Measurements from ENCODE around the gene ARHGEF3.

ARHGEF3 gene, protein sequence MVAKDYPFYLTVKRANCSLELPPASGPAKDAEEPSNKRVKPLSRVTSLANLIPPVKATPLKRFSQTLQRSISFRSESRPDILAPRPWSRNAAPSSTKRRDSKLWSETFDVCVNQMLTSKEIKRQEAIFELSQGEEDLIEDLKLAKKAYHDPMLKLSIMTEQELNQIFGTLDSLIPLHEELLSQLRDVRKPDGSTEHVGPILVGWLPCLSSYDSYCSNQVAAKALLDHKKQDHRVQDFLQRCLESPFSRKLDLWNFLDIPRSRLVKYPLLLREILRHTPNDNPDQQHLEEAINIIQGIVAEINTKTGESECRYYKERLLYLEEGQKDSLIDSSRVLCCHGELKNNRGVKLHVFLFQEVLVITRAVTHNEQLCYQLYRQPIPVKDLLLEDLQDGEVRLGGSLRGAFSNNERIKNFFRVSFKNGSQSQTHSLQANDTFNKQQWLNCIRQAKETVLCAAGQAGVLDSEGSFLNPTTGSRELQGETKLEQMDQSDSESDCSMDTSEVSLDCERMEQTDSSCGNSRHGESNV

DNA sequence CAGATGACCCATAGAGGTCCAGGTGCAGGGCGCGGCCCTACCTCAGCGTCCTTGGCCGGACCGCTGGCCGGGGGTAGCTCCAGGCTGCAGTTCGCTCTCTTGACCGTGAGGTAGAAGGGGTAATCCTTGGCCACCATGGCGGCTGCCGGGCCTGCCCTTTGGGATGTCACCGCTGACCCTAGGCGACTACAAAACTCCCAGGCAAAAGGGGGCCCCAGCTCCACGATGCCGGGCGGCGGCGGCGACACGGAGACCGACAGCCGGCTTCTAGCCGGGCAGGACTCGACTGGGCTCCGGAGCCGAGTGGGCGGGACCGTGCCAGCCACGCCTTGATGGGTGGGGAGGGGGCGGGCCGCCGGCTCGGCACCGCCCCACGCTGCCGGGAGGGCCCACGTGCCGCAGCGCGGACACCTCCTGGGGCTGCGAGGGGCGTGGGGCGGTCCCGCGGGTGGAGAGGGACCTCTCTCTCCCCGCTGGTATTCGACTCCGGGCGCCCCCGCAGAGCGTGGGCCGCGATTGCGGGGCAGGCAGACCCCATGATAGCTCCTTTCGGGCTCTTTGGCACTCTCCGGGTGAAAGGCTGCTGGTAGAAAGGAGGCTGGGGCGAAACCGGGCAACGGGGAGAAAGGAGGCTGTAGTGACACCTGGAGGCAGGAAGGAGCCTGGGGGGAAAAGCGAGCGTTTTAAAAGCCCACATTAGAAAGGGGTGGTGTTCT is at the start of gene ARHGEF3:
Gene ARHGEF3 (minus strand): TSS at position 288 of the 716 bp plus-strand sequence. CDS start 151 bp downstream, at position 137.
- no peaks in the 10 kb centered on the region for H3K27me3 Mint-ChIP-seq
- no peaks in the 10 kb centered on the region for H3K9me3 Mint-ChIP-seq
- H3K4me1 Mint-ChIP-seq = peaks cover 44% of the 10 kb centered on the region

DNA sequence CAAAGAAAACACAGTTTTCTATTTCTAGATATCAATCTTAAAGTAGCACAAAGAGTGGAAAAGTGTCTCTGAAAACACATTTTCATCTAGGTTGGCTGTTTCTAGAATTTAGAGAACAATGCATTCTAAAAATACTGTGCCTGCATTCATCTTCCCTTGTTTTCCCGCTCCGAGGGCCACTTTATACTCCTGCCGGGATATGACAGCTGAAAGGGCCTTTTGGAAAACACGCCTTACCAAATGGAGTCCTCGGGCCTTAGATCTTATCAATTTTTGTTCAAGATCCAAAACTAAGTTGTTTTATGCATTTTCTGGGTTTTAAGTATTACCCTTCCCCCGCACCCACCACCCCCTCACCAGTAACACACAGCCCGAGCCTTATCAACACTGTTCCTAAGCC is 47.9 kb upstream of the ARHGEF3 start:
- no peak overlapping the region for H3K4me3 Mint-ChIP-seq
- peaks cover 24% of the 10 kb centered on the region for H3K4me1 Mint-ChIP-seq
- ATAC-seq (no peak), DNase-seq (no peak)
- H3K9me3 Mint-ChIP-seq = no peaks in the 10 kb centered on the region
- H3K27ac Mint-ChIP-seq = no peak overlapping the region
- peaks cover 7% of the 10 kb centered on the region for H3K36me3 Mint-ChIP-seq (ENCODE audit: low read depth)
- H3K27me3 Mint-ChIP-seq = no peaks in the 10 kb centered on the region

More for the DNA sequence above, at the start of gene ARHGEF3:
- ATAC-seq (peak; percentile 83), DNase-seq (peak; percentile 89)
- H3K4me3 Mint-ChIP-seq = peak within 1 kb of the TSS; percentile 99
- peak within 1 kb of the TSS; percentile 92 for H3K27ac Mint-ChIP-seq
- H3K36me3 Mint-ChIP-seq (ENCODE audit: low read depth) = peaks cover 14% of the 10 kb centered on the region

DNA sequence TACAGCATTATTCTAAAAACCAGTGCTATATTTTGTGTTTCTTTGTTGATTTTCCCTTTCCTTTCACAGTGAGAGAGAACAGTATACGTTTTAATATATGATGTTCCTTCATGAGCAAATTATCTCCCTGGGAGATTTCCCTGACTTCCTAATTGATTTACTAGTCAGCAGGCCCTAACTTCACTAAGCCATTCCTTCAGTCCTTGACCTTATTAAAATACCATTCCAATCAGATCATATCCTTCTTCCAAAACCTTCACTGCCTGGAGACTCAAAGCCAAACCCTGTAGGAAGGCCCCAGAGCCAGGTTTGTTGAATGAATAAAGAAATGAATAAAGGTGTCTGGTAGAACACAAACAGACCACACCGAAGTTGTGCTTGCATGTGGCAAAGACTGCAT is 43.8 kb upstream of the ARHGEF3 start:
- DNase-seq (no peak), ATAC-seq (no peak)
- no peak overlapping the region for H3K4me3 Mint-ChIP-seq
- H3K27me3 Mint-ChIP-seq = no peaks in the 10 kb centered on the region
- H3K9me3 Mint-ChIP-seq = no peaks in the 10 kb centered on the region
- H3K36me3 Mint-ChIP-seq (ENCODE audit: low read depth) = peaks cover 8% of the 10 kb centered on the region
- peaks cover 8% of the 10 kb centered on the region for H3K4me1 Mint-ChIP-seq
- no peak overlapping the region for H3K27ac Mint-ChIP-seq

DNA sequence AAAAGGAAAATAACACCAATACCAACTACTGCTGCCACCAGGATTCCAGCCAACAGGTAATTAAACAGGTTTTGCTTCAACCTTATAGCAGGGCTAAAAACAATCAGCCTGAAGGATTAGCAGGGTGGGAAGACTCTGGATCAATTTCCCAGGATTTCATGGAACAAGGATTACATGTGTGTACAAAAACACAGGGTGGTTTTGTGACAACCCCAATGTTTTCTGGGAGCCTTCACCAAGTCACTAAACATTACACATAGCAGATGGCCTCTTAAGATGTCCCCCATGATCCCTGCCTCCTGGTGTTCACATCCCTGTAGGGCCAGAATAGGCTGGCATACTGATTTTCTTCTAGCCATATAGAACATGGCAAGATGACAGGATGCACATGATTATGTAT is 42.8 kb upstream of the ARHGEF3 start:
- no peak overlapping the region for H3K27ac Mint-ChIP-seq
- no peaks in the 10 kb centered on the region for H3K9me3 Mint-ChIP-seq
- H3K36me3 Mint-ChIP-seq (ENCODE audit: low read depth) = peaks cover 8% of the 10 kb centered on the region
- H3K27me3 Mint-ChIP-seq = no peaks in the 10 kb centered on the region
- DNase-seq (no peak), ATAC-seq (no peak)
- peaks cover 8% of the 10 kb centered on the region for H3K4me1 Mint-ChIP-seq
- H3K4me3 Mint-ChIP-seq = no peak overlapping the region

DNA sequence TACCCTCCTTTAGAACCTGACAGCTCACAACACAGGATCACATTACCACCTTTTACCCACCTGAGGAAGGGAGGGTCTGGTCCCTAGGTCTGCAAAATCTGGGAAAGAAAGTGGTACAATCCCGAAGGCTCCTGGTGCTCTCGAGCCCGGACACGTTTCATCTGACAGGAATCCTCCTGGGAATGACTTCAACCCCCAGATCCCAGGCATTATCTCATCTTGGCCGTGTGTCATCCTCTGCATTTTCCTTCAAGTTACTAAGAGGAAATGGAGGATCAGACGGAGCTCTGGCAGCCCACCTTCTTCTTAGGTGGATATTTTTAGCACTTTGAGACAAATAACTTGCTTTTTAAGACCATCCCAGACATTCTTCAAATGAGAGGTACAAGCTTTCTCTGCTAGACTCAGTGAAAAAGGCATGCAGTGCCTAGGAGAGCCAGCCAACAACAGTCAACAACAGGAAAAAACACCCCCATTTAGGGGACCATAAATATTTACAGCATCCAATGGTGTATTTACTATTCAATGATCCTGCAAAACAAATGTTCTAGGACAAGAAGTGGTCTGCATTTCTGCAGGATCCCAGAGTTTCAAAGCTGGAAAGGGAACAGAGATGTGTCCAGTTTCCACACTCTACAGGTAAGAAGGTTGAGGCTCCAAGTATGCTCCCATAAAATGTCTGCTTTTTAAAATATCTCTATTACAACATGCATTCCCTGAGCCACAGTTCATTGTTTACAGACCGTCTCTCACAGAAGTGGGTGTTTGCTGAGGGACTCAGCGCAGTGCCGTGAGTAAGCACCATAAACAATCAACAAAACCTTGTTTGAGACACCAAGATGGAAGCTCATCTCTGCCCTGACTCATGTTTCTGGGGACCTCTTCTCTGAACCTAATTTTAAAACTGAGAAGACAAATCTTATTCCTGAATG is 38.3 kb upstream of the ARHGEF3 start:
- DNase-seq = no peak
- no peak for ATAC-seq
- Mint-ChIP-seq H3K27ac (no peak overlapping the region), H3K4me1 (peaks cover 24% of the 10 kb centered on the region), H3K9me3 (no peaks in the 10 kb centered on the region), H3K27me3 (no peaks in the 10 kb centered on the region), H3K4me3 (no peak overlapping the region), H3K36me3 (ENCODE audit: low read depth) (peaks cover 8% of the 10 kb centered on the region)

DNA sequence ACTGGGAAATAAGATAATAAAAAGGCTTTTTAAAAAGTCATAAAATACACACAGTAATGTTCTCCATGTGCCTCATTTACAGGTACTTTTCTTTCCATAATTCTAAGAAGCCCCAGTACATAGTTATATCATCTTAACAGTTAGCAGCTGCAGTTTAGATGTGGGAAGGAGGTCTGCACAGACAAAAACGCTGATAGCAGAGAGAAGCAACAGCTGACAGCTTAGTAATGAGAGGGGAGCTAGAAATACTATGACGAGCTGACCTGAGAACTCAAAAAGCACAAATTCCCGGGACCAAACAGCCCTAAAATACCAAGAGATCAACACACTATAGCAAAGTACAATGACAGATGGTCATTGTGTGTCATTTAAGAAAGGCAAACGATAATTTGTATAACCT is 36.7 kb upstream of the ARHGEF3 start:
- no peaks in the 10 kb centered on the region for H3K9me3 Mint-ChIP-seq
- no peak for DNase-seq
- peaks cover 24% of the 10 kb centered on the region for H3K4me1 Mint-ChIP-seq
- no peaks in the 10 kb centered on the region for H3K27me3 Mint-ChIP-seq
- H3K27ac Mint-ChIP-seq = no peak overlapping the region
- H3K36me3 Mint-ChIP-seq (ENCODE audit: low read depth) = peaks cover 5% of the 10 kb centered on the region
- ATAC-seq = no peak
- H3K4me3 Mint-ChIP-seq = no peak overlapping the region

DNA sequence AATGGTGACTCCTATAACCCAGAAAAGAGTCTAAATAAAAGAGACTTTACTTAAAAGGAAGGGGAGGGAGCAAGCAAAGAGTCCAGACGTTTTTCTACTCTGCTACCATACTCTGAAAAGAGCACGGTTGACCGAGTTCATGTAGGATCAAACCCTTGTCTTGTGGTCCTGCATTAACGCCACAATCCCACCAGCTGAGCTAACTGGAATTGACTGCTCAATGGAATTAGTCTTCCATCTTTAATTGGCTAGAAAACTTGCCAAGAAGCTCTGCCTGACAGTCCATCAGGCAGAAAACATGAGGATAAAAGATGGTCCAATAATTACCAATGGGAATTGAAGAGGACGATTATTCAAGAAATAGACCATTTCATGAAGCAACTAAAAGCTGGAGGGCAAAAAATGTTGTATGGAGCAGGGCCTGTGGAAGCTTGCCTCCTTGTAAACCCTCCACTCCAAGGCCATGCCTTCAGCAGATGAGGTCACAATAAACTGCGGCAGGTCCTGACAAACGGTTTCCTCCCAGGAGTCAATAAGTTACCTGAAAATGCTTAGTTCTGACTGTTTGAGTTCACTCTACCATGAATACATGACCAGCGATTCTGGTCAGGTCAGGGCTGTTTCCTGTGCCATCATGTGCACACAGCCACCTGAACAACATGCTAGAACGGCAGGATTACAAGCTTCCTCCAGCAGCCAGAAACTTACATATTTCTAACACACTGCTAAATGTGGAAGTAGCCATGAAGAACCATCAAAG is 35.6 kb upstream of the ARHGEF3 start:
- Mint-ChIP-seq H3K36me3 (ENCODE audit: low read depth) (peaks cover 5% of the 10 kb centered on the region), H3K4me3 (no peak overlapping the region), H3K9me3 (no peaks in the 10 kb centered on the region), H3K27me3 (no peaks in the 10 kb centered on the region), H3K27ac (no peak overlapping the region), H3K4me1 (peaks cover 29% of the 10 kb centered on the region)
- no peak for DNase-seq
- ATAC-seq = no peak

DNA sequence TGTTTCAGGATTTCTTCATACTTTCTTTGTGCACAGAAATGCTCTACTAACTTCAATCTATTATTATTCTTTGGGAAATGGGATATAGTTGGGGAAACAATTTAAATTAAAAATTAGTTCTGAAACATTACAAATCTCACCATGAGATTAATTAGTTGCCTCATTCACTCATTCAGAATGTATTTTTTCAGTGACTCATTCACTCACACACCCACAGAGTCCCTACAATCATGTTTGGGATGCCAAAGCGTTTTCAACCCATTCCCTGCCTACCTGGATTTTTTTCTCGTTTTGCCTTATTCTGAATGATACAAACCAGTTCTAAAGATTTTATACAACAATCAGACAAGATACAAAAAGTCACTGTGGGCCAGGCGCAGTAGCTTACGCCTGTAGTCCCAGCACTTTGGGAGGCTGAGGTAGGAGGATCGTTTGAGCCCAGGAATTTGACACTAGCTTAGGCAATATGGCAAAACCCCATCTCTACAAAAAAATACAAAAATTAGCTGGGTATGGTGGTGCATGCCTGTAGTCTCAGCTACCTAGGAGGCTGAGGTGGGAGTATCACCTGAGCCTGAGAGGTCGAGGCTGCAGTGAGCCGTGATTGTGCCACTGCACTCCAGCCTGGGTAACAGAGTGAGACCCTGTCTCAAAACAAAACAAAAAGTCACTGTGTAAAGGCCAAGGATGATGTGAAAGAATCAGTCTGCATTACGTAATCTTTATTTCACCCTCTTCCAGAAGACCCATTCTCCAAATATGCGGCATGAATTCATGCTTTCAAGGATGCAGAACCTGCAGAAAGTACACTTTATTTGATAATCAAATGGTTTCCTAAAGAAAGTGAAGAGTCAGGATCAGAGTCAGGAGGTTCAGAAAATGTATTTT is 34.8 kb upstream of the ARHGEF3 start:
- H3K4me1 Mint-ChIP-seq = peaks cover 29% of the 10 kb centered on the region
- H3K36me3 Mint-ChIP-seq (ENCODE audit: low read depth) = peaks cover 5% of the 10 kb centered on the region
- ATAC-seq (no peak), DNase-seq (no peak)
- no peak overlapping the region for H3K27ac Mint-ChIP-seq
- no peaks in the 10 kb centered on the region for H3K27me3 Mint-ChIP-seq
- no peaks in the 10 kb centered on the region for H3K9me3 Mint-ChIP-seq
- H3K4me3 Mint-ChIP-seq = no peak overlapping the region

DNA sequence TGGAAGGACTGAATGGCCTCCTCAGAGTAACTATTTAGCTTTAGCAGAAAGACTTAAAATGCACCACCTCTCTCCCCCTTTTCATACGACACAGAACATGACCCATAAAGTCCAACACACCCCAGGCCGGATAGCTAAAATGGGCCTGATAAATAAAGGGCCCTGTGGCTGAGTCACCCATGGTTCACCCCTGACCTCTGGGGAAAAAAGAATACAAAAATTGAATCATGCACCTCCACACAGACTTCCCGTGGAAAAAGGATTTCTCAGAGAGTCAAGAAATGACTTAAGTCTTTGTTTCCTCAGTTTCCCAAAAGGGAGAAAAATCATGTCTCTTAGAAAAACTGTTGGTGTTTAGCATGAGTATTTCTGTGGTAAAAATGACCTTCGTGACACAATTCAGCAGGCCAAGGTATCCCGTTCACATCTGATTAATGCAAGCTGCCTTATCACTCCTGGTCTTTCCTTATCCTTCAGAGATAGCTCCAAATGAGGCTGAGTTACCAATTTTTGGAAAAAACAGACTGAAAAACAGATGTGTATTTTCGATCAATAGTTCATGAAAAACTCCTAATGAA is 34.0 kb upstream of the ARHGEF3 start:
- peaks cover 29% of the 10 kb centered on the region for H3K4me1 Mint-ChIP-seq
- peaks cover 5% of the 10 kb centered on the region for H3K36me3 Mint-ChIP-seq (ENCODE audit: low read depth)
- H3K27ac Mint-ChIP-seq = no peak overlapping the region
- H3K4me3 Mint-ChIP-seq = no peak overlapping the region
- no peaks in the 10 kb centered on the region for H3K9me3 Mint-ChIP-seq
- ATAC-seq (no peak), DNase-seq (no peak)
- no peaks in the 10 kb centered on the region for H3K27me3 Mint-ChIP-seq

DNA sequence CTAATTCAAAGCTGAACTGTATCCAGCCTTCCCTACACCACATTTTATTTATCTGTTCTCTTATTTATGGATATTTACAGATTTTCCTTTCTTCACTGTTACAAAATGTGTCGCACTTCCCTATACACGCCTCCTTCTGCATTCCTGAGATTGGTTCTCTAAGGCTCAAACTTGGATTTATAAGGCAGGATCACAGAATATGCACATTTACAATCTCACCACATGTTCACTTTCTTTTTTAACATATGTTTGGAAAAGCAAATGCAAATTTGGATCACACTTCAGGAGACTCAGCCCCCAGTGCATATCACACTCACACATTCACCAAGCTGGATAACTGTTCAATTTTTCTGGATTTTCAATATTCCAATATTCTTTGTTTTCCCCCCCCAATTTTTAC is 31.8 kb upstream of the ARHGEF3 start:
- DNase-seq (no peak), ATAC-seq (no peak)
- Mint-ChIP-seq H3K27me3 (no peaks in the 10 kb centered on the region), H3K27ac (no peak overlapping the region), H3K9me3 (no peaks in the 10 kb centered on the region), H3K36me3 (ENCODE audit: low read depth) (peaks cover 3% of the 10 kb centered on the region), H3K4me1 (peaks cover 25% of the 10 kb centered on the region), H3K4me3 (no peak overlapping the region)

DNA sequence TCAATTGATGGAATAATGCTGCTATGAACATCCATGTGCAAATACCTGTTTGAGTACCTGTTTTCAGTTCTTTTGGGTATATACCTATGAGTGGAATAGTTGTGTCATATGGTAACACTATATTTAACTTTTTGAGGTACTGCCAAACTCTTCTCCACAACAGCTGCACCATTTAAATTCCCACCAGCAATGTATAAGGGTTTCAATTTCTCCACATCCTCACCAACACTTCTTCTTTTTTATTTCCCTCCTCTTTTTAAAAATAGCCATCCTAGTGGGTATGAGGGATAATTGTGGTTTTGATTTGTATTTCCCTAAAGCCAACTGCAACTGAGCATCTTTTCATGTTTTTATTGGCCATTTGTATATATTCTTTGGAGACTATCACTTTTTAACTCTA is 31.3 kb upstream of the ARHGEF3 start:
- Mint-ChIP-seq H3K27me3 (no peaks in the 10 kb centered on the region), H3K9me3 (no peaks in the 10 kb centered on the region), H3K27ac (no peak overlapping the region), H3K4me1 (peaks cover 22% of the 10 kb centered on the region), H3K36me3 (ENCODE audit: low read depth) (peaks cover 3% of the 10 kb centered on the region), H3K4me3 (no peak overlapping the region)
- ATAC-seq = no peak
- DNase-seq = no peak

DNA sequence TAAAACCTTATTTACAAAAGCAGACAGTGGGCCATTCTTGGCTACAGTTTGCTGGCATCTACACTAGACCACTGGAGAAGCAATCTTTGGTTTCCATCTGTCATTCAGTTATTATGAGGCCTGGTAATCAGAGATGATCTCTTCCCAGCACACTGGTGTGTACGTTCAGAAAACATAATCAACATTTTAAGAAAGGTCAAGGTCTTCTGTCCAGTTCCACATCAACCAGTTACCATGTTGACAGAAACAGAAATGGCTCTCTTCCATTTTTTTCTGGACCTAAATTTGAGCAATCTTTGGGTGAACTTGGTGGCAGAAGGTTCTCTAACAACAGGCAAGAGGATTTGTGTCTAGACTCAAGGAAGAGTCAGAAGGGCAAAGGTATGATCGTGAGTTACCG is 29.8 kb upstream of the ARHGEF3 start:
- Mint-ChIP-seq H3K27ac (no peak overlapping the region), H3K36me3 (ENCODE audit: low read depth) (peaks cover 3% of the 10 kb centered on the region), H3K9me3 (no peaks in the 10 kb centered on the region), H3K27me3 (no peaks in the 10 kb centered on the region), H3K4me3 (no peak overlapping the region), H3K4me1 (peaks cover 25% of the 10 kb centered on the region)
- ATAC-seq (no peak), DNase-seq (no peak)

DNA sequence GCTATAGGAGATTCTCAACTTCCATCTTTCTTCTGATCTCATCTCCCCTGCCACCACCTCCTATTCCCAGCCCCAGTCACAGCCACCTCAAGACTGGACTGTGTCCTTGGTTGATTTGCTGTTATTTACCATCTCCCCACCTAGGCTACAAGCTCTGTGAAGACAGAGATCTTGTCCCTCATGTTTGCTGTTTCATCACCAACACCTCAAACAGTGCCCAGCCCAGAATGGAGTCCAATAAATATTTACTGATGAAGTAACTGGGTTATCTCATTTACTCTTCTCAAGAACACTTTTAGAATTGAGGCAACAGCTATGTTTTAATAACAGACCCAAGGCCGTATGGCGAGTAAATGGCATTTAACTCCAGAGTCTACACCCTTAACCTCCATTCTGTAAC is 29.1 kb upstream of the ARHGEF3 start:
- no peaks in the 10 kb centered on the region for H3K9me3 Mint-ChIP-seq
- peaks cover 24% of the 10 kb centered on the region for H3K4me1 Mint-ChIP-seq
- ATAC-seq = no peak
- no peak overlapping the region for H3K4me3 Mint-ChIP-seq
- no peaks in the 10 kb centered on the region for H3K27me3 Mint-ChIP-seq
- H3K36me3 Mint-ChIP-seq (ENCODE audit: low read depth) = no peaks in the 10 kb centered on the region
- no peak overlapping the region for H3K27ac Mint-ChIP-seq
- no peak for DNase-seq
